Measurements from ENCODE around the gene CST9L.

The CST9L gene

GRCh38 chr20:23595941-23596340, 27.7 kb upstream of the CST9L start:
- no peak overlapping the region for H3K4me3 ChIP-seq (ENCODE audit: low read depth, low read length)
- TF ChIP-seq, protein P1, sequence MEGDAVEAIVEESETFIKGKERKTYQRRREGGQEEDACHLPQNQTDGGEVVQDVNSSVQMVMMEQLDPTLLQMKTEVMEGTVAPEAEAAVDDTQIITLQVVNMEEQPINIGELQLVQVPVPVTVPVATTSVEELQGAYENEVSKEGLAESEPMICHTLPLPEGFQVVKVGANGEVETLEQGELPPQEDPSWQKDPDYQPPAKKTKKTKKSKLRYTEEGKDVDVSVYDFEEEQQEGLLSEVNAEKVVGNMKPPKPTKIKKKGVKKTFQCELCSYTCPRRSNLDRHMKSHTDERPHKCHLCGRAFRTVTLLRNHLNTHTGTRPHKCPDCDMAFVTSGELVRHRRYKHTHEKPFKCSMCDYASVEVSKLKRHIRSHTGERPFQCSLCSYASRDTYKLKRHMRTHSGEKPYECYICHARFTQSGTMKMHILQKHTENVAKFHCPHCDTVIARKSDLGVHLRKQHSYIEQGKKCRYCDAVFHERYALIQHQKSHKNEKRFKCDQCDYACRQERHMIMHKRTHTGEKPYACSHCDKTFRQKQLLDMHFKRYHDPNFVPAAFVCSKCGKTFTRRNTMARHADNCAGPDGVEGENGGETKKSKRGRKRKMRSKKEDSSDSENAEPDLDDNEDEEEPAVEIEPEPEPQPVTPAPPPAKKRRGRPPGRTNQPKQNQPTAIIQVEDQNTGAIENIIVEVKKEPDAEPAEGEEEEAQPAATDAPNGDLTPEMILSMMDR (IDR thresholded peaks at IDR 0.05; ENCODE audit: low read depth, low read length): no peak
- TF ChIP-seq MYC (IDR thresholded peaks at IDR 0.05; ENCODE audit: low read depth, low read length) (no peak), POLR2A (IDR thresholded peaks at IDR 0.05; ENCODE audit: extremely low read depth, insufficient read length) (no peak)
- TF ChIP-seq, protein P2, sequence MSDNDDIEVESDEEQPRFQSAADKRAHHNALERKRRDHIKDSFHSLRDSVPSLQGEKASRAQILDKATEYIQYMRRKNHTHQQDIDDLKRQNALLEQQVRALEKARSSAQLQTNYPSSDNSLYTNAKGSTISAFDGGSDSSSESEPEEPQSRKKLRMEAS (IDR thresholded peaks at IDR 0.05; ENCODE audit: low read depth, low read length): no peak

GRCh38 chr20:23588434-23589403, 20.4 kb upstream of the CST9L start:
- TF ChIP-seq, protein P2 (IDR thresholded peaks at IDR 0.05; ENCODE audit: low read depth, low read length): no peak
- TF ChIP-seq POLR2A (IDR thresholded peaks at IDR 0.05; ENCODE audit: extremely low read depth, insufficient read length): no peak
- no peak for DNase-seq (ENCODE audit: low read depth)
- H3K4me3 ChIP-seq (ENCODE audit: low read depth, low read length): no peak overlapping the region

More at GRCh38 chr20:23595941-23596340, 27.7 kb upstream of the CST9L start:
- DNase-seq (ENCODE audit: low read depth): no peak

DNA sequence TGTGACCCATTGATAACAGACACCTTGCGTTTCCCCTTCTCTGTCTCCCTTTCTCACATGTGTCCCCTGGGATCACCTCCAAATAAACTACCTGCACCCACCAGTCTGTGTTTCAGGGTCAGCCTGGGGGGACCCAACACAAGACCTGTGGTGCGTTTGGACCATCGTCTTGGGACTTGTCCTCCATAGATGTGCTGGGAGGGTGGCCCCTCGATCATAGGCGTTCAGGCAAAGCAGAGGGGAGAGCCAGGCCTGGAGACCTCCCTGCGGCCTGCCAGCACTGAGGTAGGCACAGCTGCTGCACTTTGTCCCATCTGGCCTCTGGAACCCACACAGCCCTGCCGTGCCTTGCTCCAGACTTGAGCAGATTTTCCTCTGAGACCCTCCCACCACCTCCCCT, 19.3 kb upstream of the CST9L start:
- DNase-seq (ENCODE audit: low read depth): no peak
- H3K4me3 ChIP-seq (ENCODE audit: low read depth, low read length): no peak overlapping the region
- TF ChIP-seq, protein P2 (IDR thresholded peaks at IDR 0.05; ENCODE audit: low read depth, low read length): no peak
- TF ChIP-seq POLR2A (IDR thresholded peaks at IDR 0.05; ENCODE audit: extremely low read depth, insufficient read length): no peak
- TF ChIP-seq MYC (IDR thresholded peaks at IDR 0.05; ENCODE audit: low read depth, low read length): no peak
- TF ChIP-seq, protein P1 (IDR thresholded peaks at IDR 0.05; ENCODE audit: low read depth, low read length): no peak

- no peak overlapping the region for H3K4me3 ChIP-seq (ENCODE audit: low read depth, low read length)
- TF ChIP-seq, protein P1 (IDR thresholded peaks at IDR 0.05; ENCODE audit: low read depth, low read length): no peak
- TF ChIP-seq, protein P2 (IDR thresholded peaks at IDR 0.05; ENCODE audit: low read depth, low read length): no peak
- TF ChIP-seq POLR2A (IDR thresholded peaks at IDR 0.05; ENCODE audit: extremely low read depth, insufficient read length) (no peak), MYC (IDR thresholded peaks at IDR 0.05; ENCODE audit: low read depth, low read length) (no peak)
- no peak for DNase-seq (ENCODE audit: low read depth)
Measured at GRCh38 chr20:23586735-23587525, 18.6 kb upstream of the CST9L start.

- DNase-seq (ENCODE audit: low read depth): no peak
- TF ChIP-seq POLR2A (IDR thresholded peaks at IDR 0.05; ENCODE audit: extremely low read depth, insufficient read length) (no peak), MYC (IDR thresholded peaks at IDR 0.05; ENCODE audit: low read depth, low read length) (no peak)
- TF ChIP-seq, protein P1 (IDR thresholded peaks at IDR 0.05; ENCODE audit: low read depth, low read length): no peak
- TF ChIP-seq, protein P2 (IDR thresholded peaks at IDR 0.05; ENCODE audit: low read depth, low read length): no peak
- H3K4me3 ChIP-seq (ENCODE audit: low read depth, low read length): no peak overlapping the region
Measured at GRCh38 chr20:23585808-23586734, 17.8 kb upstream of the CST9L start.
